Purkinje cell (primary cell): ENCODE results near the gene OR5T3. TPM values are rescaled to one million over a fixed set of nuclear protein-coding genes. Genes with fewer than 3 reads are reported as not detected.

Experiments used
- polyA plus RNA-seq: library from polyadenylated mRNA; unstranded; fragments of >200 nt; fragmentation: Nextera tagmentation; gene quantifications from 2 replicates; pipeline ENCODE4 v1.2.1, GENCODE V29; 2014

OR5T3 gene
- polyA plus RNA-seq = not detected in 2 replicates

GRCh38 chr11:56251954-56252353, at the start of gene OR5T3:
OR5T3 (plus strand) TSS chr11:56252254; CDS start chr11:56252254, 0 bp downstream.

GRCh38 chr11:56234155-56234554, 17.9 kb upstream of the OR5T3 start, which contains the start of gene OR5T2:
OR5T2 (minus strand) TSS chr11:56234255; CDS start chr11:56233062, 1,193 bp downstream.

GRCh38 chr11:56273854-56274253, 21.8 kb downstream of the OR5T3 start, which contains the start of gene OR5T1:
OR5T1 (plus strand) TSS chr11:56274154; CDS start chr11:56275639, 1,485 bp downstream.

GRCh38 chr11:56292154-56292553, 40.1 kb downstream of the OR5T3 start, which contains the start of gene OR8H1:
OR8H1 (minus strand) TSS chr11:56292254; CDS start chr11:56291062, 1,192 bp downstream.

Other genes with a start within 250 kb of the OR5T3 start
- gene OR5AS1, start 224.6 kb upstream of the OR5T3 start, polyA plus RNA-seq = not detected in 2 replicates
- gene OR8I2, start 158.9 kb upstream of the OR5T3 start, polyA plus RNA-seq = not detected in 2 replicates
- gene OR8H2, start 148.6 kb upstream of the OR5T3 start, polyA plus RNA-seq = not detected in 2 replicates
- not detected in 2 replicates for gene OR8H3, start 129.9 kb upstream of the OR5T3 start, polyA plus RNA-seq
- not detected in 2 replicates for gene OR8J3, start 112.1 kb upstream of the OR5T3 start, polyA plus RNA-seq
- gene OR8K5, start 91.9 kb upstream of the OR5T3 start, polyA plus RNA-seq = not detected in 2 replicates
- not detected in 2 replicates for gene OR5J2, start 75.6 kb upstream of the OR5T3 start, polyA plus RNA-seq
- gene OR5T2, start 18.0 kb upstream of the OR5T3 start, polyA plus RNA-seq = not detected in 2 replicates
- gene OR5T1, start 21.9 kb downstream of the OR5T3 start, polyA plus RNA-seq = not detected in 2 replicates
- gene OR8H1, start 40.0 kb downstream of the OR5T3 start, polyA plus RNA-seq = not detected in 2 replicates
- gene OR8K3, start 62.9 kb downstream of the OR5T3 start, polyA plus RNA-seq = not detected in 2 replicates
- gene OR8K1, start 93.8 kb downstream of the OR5T3 start, polyA plus RNA-seq = not detected in 2 replicates
- not detected in 2 replicates for gene OR8J1, start 102.0 kb downstream of the OR5T3 start, polyA plus RNA-seq
- gene OR8U1, start 123.4 kb downstream of the OR5T3 start, polyA plus RNA-seq = not detected in 2 replicates
- not detected in 2 replicates for gene OR5AL1, start 160.4 kb downstream of the OR5T3 start, polyA plus RNA-seq
- not detected in 2 replicates for gene OR5M3, start 221.1 kb downstream of the OR5T3 start, polyA plus RNA-seq
- not detected in 2 replicates for gene OR5M8, start 239.1 kb downstream of the OR5T3 start, polyA plus RNA-seq